Measurements from ENCODE around the gene MYO10.
"Not testable (repeated sequence)": the region's sequence is repeated elsewhere in the genome, so short reads cannot be mapped to it uniquely, and the experiment has no call there.

MYO10 gene

DNA sequence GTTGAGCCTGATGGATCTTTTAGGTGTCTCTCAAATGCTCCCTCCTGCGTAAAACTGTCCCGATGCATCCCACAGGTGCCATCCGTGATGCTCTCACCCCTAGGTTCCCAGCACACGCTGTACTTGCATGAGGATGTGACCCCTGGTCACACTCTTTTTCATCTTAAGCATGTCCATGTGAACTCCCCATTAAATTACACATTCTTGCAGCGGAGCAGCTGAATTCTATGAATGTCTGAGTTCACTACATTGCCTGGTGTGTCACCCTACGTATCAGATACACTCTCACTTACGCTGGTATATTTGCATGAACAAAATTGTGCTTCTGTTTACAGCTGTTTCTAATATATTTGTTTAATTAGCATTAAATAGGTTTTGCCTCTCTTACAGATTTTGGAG is 214.0 kb downstream of the MYO10 start:
- TF ChIP-seq ZNF565 (CRISPR knock-in tag; conservative IDR thresholded peaks at IDR 0.05; ENCODE audit: low read depth) (no peak), SNAI2 (CRISPR knock-in tag; IDR thresholded peaks at IDR 0.05) (no peak), TOX (CRISPR knock-in tag; IDR thresholded peaks at IDR 0.05; ENCODE audit: borderline replicate concordance) (no peak), RARB (CRISPR knock-in tag; IDR thresholded peaks at IDR 0.05) (no peak)
- TF ChIP-seq, protein P1, sequence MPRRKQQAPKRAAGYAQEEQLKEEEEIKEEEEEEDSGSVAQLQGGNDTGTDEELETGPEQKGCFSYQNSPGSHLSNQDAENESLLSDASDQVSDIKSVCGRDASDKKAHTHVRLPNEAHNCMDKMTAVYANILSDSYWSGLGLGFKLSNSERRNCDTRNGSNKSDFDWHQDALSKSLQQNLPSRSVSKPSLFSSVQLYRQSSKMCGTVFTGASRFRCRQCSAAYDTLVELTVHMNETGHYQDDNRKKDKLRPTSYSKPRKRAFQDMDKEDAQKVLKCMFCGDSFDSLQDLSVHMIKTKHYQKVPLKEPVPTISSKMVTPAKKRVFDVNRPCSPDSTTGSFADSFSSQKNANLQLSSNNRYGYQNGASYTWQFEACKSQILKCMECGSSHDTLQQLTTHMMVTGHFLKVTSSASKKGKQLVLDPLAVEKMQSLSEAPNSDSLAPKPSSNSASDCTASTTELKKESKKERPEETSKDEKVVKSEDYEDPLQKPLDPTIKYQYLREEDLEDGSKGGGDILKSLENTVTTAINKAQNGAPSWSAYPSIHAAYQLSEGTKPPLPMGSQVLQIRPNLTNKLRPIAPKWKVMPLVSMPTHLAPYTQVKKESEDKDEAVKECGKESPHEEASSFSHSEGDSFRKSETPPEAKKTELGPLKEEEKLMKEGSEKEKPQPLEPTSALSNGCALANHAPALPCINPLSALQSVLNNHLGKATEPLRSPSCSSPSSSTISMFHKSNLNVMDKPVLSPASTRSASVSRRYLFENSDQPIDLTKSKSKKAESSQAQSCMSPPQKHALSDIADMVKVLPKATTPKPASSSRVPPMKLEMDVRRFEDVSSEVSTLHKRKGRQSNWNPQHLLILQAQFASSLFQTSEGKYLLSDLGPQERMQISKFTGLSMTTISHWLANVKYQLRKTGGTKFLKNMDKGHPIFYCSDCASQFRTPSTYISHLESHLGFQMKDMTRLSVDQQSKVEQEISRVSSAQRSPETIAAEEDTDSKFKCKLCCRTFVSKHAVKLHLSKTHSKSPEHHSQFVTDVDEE (CRISPR knock-in tag; IDR thresholded peaks at IDR 0.05) = no peak

DNA sequence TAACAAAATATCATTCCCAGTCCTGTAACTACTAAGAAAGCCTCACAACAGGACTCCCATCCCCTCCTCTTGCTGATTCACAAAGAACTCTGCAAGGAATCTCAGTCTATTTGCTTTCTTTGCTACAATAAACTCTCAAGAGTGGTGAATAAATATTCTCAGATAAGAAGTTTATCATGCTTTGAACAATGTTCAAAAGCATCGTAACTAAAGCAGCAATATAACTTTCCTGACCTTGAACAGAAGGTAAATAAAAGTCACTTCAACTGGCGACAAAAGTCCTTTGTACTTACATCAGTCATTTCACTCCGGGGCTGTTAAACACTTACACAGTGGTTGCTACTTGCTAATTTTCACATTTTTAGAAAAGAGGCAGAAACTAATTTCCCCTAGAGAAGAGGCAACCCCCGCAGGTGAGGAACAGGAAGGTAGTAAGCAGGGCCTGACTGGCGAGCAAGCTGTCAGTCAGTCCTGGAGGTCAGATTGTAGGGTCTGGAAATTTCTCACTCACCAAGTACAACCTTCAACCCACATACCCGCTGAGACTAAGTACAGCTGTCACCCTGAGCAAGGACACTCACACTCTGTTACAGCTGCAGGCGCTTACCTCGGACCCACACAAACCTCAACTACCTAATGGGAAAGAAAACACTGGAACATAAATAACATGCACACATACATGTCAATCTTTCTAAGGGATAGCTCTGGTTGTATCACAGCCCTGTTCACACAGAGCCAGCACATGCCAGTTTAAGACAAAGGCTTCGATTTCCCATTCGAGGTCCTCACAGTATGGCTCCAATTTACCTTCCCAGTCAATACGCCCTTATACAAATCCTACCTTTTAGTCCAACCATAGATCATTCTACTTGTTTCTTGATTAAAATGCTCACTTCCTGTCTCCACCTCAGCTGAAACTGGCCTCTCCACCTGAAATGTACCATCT is 214.7 kb downstream of the MYO10 start:
- ATAC-seq = no peak
- TF ChIP-seq ZNF565 (CRISPR knock-in tag; conservative IDR thresholded peaks at IDR 0.05; ENCODE audit: low read depth) = no peak
- TF ChIP-seq RARB (CRISPR knock-in tag; IDR thresholded peaks at IDR 0.05) = no peak
- TF ChIP-seq, protein P2, sequence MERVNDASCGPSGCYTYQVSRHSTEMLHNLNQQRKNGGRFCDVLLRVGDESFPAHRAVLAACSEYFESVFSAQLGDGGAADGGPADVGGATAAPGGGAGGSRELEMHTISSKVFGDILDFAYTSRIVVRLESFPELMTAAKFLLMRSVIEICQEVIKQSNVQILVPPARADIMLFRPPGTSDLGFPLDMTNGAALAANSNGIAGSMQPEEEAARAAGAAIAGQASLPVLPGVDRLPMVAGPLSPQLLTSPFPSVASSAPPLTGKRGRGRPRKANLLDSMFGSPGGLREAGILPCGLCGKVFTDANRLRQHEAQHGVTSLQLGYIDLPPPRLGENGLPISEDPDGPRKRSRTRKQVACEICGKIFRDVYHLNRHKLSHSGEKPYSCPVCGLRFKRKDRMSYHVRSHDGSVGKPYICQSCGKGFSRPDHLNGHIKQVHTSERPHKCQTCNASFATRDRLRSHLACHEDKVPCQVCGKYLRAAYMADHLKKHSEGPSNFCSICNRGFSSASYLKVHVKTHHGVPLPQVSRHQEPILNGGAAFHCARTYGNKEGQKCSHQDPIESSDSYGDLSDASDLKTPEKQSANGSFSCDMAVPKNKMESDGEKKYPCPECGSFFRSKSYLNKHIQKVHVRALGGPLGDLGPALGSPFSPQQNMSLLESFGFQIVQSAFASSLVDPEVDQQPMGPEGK (CRISPR knock-in tag; IDR thresholded peaks at IDR 0.05; ENCODE audit: borderline replicate concordance) = no peak

More for the DNA sequence above, 214.0 kb downstream of the MYO10 start:
- ATAC-seq = no peak

DNA sequence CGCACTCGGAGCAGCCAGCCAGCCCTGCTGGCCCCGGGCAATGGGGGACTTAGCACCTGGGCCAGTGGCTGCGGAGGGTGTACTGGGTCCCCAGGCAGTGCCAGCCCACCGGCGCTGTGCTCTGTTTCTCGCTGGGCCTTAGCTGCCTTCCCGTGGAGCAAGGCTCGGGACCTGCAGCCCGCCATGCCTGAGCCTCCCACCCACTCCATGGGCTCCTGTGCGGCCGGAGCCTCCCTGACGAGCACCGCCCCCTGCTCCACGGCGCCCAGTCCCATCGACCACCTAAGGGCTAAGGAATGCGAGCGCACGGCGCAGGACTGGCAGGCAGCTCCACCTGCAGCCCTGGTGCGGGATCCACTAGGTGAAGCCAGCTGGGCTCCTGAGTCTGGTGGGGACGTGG is 218.1 kb downstream of the MYO10 start:
- ATAC-seq = not testable (repeated sequence)

DNA sequence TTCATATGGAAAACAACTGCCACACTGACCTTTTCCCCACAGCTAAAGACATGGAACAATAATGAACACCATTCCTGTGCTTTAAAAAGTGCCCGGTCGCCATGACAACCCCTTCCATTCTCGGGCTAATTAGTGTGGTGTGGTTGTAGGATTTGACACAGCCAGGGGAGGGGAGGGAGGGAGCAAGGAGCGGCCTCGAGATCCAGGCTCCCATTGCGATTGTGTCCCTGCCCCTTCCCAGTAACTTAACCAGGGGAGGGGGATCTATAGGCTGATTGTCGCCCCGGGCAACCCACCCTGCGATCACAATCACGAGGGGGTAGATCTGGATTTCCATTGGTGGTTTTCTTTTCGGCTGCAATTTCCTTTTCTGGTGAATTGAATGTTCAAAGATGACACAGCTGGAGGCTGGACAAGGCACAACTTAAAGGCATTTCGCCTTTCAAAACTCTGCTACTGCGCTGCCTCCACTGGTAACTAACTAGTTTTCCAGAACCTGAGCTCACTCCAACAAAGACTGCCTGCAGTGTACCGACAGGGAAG is 222.6 kb downstream of the MYO10 start:
- TF ChIP-seq ARNTL (CRISPR knock-in tag; IDR thresholded peaks at IDR 0.05; ENCODE audit: borderline replicate concordance, low read depth) = no peak
- no peak for TF ChIP-seq PPARA (CRISPR knock-in tag; IDR thresholded peaks at IDR 0.05; ENCODE audit: borderline replicate concordance)
- TF ChIP-seq ZNF565 (CRISPR knock-in tag; conservative IDR thresholded peaks at IDR 0.05; ENCODE audit: low read depth) = no peak
- no peak for TF ChIP-seq ZFP30 (CRISPR knock-in tag; IDR thresholded peaks at IDR 0.05)
- TF ChIP-seq, protein P3, sequence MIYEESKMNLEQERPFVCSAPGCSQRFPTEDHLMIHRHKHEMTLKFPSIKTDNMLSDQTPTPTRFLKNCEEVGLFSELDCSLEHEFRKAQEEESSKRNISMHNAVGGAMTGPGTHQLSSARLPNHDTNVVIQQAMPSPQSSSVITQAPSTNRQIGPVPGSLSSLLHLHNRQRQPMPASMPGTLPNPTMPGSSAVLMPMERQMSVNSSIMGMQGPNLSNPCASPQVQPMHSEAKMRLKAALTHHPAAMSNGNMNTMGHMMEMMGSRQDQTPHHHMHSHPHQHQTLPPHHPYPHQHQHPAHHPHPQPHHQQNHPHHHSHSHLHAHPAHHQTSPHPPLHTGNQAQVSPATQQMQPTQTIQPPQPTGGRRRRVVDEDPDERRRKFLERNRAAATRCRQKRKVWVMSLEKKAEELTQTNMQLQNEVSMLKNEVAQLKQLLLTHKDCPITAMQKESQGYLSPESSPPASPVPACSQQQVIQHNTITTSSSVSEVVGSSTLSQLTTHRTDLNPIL (CRISPR knock-in tag; IDR thresholded peaks at IDR 0.05; ENCODE audit: low read depth) = no peak
- TF ChIP-seq, protein P4, sequence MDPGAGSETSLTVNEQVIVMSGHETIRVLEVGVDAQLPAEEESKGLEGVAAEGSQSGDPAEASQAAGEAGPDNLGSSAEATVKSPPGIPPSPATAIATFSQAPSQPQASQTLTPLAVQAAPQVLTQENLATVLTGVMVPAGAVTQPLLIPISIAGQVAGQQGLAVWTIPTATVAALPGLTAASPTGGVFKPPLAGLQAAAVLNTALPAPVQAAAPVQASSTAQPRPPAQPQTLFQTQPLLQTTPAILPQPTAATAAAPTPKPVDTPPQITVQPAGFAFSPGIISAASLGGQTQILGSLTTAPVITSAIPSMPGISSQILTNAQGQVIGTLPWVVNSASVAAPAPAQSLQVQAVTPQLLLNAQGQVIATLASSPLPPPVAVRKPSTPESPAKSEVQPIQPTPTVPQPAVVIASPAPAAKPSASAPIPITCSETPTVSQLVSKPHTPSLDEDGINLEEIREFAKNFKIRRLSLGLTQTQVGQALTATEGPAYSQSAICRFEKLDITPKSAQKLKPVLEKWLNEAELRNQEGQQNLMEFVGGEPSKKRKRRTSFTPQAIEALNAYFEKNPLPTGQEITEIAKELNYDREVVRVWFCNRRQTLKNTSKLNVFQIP (CRISPR knock-in tag; IDR thresholded peaks at IDR 0.05; ENCODE audit: borderline replicate concordance, low read depth) = no peak
- TF ChIP-seq, protein P1 (CRISPR knock-in tag; IDR thresholded peaks at IDR 0.05) = no peak
- TF ChIP-seq ZNF8 (CRISPR knock-in tag; IDR thresholded peaks at IDR 0.05) = no peak
- TF ChIP-seq ZC3H10 (CRISPR knock-in tag; IDR thresholded peaks at IDR 0.05) = no peak
- peak; percentile 63; the same call in 2 of the 3 replicates for ATAC-seq
